WTC11 (cell line): Measurements from ENCODE around the gene BAIAP2. TPM values are rescaled to one million over a fixed set of nuclear protein-coding genes. Genes with fewer than 3 reads are reported as not detected.

Experiments used
- ATAC-seq: fragments of 200-7000 bp; cut with Tn5 transposase; 2 replicates; pipeline ENCODE4 v1.10.0; 2021; ENCODE audit warnings: mild to moderate bottlenecking, moderate library complexity
- CTCF ChIA-PET: fragments of 300-600 bp; sonication (Branson Sonifier 250); formaldehyde crosslinking; loops from one replicate; lab custom pipeline; 2021; ENCODE audit warnings: antibody characterized with exemption; lab: Charles Lee
- POLR2A ChIA-PET: fragments of 350-600 bp; sonication (Branson Sonifier 250); formaldehyde crosslinking; loops from one replicate; lab custom pipeline; 2021; ENCODE audit warnings: antibody characterized with exemption; lab: Charles Lee
- DNase-seq: peaks from one replicate; pipeline ENCODE4 v3.0.0; 2021; ENCODE audit warnings: low spot score
- H3K27ac Mint-ChIP-seq: 2 replicates; pipeline ENCODE4 v1.8.0; 2021; ENCODE audit warnings: mixed read lengths
- H3K27me3 Mint-ChIP-seq: 2 replicates; pipeline ENCODE4 v1.8.0; 2021; ENCODE audit warnings: low read depth, mild to moderate bottlenecking, moderate library complexity, mixed read lengths
- H3K36me3 Mint-ChIP-seq: 2 replicates; pipeline ENCODE4 v1.8.0; 2021; ENCODE audit warnings: mixed read lengths
- H3K4me1 Mint-ChIP-seq: 2 replicates; pipeline ENCODE4 v1.8.0; 2022; ENCODE audit warnings: mixed read lengths
- H3K4me3 Mint-ChIP-seq: 2 replicates; pipeline ENCODE4 v1.8.0; 2021; ENCODE audit warnings: mild to moderate bottlenecking, moderate library complexity, mixed read lengths
- H3K9me3 Mint-ChIP-seq: 2 replicates; pipeline ENCODE4 v1.8.0; 2021; ENCODE audit warnings: mixed read lengths
- CREB1 ChIP-seq: sonication (generic); formaldehyde crosslinking; IDR thresholded peaks from 2 replicates; pipeline ENCODE4 v1.8.0; 2023; ENCODE audit warnings: mild to moderate bottlenecking, missing genetic modification reagents
- FOXJ3 ChIP-seq: sonication (generic); formaldehyde crosslinking; IDR thresholded peaks from 2 replicates; pipeline ENCODE4 v1.9.0; 2021; ENCODE audit warnings: missing genetic modification reagents, mild to moderate bottlenecking, borderline replicate concordance
- RORB ChIP-seq: fragments of 250-450 bp; sonication (Bioruptor Pico); IDR thresholded peaks from 2 replicates; pipeline ENCODE4 v1.9.0; 2021; ENCODE audit warnings: mild to moderate bottlenecking
- ZNF121 ChIP-seq: sonication (generic); formaldehyde crosslinking; IDR thresholded peaks from 2 replicates; pipeline ENCODE4 v1.8.0; 2023; ENCODE audit warnings: missing genetic modification reagents
- ZNF416 ChIP-seq: fragments of 250-450 bp; sonication (Bioruptor Pico); IDR thresholded peaks from 2 replicates; pipeline ENCODE4 v1.9.0; 2021; ENCODE audit warnings: mild to moderate bottlenecking, inconsistent platforms
- total RNA-seq: library from RNA; stranded (reverse); gene quantifications from 3 replicates; pipeline ENCODE4 v1.2.3, GENCODE V29; 2021
- TF ChIP-seq, protein P1 (sequence below): sonication (generic); formaldehyde crosslinking; IDR thresholded peaks from 2 replicates; pipeline ENCODE4 v1.8.0; 2023; ENCODE audit warnings: missing genetic modification reagents
- TF ChIP-seq, protein P2 (sequence below): fragments of 250-450 bp; sonication (Bioruptor Pico); IDR thresholded peaks from 2 replicates; pipeline ENCODE4 v1.9.0; 2021; ENCODE audit warnings: mild to moderate bottlenecking, borderline replicate concordance
- TF ChIP-seq, protein P3 (sequence below): fragments of 250-450 bp; sonication (Bioruptor Pico); conservative IDR thresholded peaks from 2 replicates; pipeline ENCODE4 v1.9.0; 2021; ENCODE audit warnings: mild to moderate bottlenecking
- TF ChIP-seq, protein P4 (sequence below): sonication (generic); formaldehyde crosslinking; IDR thresholded peaks from 2 replicates; pipeline ENCODE4 v1.8.1; 2022; ENCODE audit warnings: low read depth, missing genetic modification reagents, borderline replicate concordance
- TF ChIP-seq, protein P5 (sequence below): fragments of 200-600 bp; IDR thresholded peaks from 2 replicates; pipeline ENCODE4 v1.8.0; 2022; ENCODE audit warnings: antibody characterized with exemption
- TF ChIP-seq, protein P6 (sequence below): sonication (generic); formaldehyde crosslinking; IDR thresholded peaks from 2 replicates; pipeline ENCODE4 v1.8.1; 2022; ENCODE audit warnings: mild to moderate bottlenecking, missing genetic modification reagents, moderate library complexity, borderline replicate concordance
- TF ChIP-seq, protein P7 (sequence below): sonication (generic); formaldehyde crosslinking; IDR thresholded peaks from 2 replicates; pipeline ENCODE4 v1.8.0; 2023; ENCODE audit warnings: missing genetic modification reagents, mild to moderate bottlenecking, borderline replicate concordance

BAIAP2 gene
- total RNA-seq, 1 experiment from 2014 or later: 20.7 TPM

DNA sequence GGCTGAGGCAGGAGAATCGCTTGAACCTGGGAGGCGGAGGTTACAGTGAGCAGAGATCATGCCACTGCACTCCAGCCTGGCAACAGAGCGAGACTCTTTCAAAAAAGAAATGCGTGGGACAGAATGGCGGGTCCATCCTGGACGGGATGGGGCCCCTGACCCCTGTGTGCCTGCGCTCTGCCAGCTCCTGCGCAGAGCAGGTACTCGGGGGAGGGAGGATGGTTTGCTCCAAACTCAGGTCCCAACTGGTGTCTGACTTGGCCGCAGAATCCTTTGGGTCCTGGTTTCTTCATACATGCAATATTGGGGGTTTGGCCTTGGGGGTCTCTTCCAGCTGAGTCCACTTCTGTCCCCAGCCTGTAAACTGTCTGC is 33.0 kb upstream of the BAIAP2 start (continued):
- TF ChIP-seq, protein P1, sequence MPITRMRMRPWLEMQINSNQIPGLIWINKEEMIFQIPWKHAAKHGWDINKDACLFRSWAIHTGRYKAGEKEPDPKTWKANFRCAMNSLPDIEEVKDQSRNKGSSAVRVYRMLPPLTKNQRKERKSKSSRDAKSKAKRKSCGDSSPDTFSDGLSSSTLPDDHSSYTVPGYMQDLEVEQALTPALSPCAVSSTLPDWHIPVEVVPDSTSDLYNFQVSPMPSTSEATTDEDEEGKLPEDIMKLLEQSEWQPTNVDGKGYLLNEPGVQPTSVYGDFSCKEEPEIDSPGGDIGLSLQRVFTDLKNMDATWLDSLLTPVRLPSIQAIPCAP (CRISPR knock-in tag): no peak
- TF ChIP-seq ZNF416 (CRISPR knock-in tag): no peak
- TF ChIP-seq, protein P2, sequence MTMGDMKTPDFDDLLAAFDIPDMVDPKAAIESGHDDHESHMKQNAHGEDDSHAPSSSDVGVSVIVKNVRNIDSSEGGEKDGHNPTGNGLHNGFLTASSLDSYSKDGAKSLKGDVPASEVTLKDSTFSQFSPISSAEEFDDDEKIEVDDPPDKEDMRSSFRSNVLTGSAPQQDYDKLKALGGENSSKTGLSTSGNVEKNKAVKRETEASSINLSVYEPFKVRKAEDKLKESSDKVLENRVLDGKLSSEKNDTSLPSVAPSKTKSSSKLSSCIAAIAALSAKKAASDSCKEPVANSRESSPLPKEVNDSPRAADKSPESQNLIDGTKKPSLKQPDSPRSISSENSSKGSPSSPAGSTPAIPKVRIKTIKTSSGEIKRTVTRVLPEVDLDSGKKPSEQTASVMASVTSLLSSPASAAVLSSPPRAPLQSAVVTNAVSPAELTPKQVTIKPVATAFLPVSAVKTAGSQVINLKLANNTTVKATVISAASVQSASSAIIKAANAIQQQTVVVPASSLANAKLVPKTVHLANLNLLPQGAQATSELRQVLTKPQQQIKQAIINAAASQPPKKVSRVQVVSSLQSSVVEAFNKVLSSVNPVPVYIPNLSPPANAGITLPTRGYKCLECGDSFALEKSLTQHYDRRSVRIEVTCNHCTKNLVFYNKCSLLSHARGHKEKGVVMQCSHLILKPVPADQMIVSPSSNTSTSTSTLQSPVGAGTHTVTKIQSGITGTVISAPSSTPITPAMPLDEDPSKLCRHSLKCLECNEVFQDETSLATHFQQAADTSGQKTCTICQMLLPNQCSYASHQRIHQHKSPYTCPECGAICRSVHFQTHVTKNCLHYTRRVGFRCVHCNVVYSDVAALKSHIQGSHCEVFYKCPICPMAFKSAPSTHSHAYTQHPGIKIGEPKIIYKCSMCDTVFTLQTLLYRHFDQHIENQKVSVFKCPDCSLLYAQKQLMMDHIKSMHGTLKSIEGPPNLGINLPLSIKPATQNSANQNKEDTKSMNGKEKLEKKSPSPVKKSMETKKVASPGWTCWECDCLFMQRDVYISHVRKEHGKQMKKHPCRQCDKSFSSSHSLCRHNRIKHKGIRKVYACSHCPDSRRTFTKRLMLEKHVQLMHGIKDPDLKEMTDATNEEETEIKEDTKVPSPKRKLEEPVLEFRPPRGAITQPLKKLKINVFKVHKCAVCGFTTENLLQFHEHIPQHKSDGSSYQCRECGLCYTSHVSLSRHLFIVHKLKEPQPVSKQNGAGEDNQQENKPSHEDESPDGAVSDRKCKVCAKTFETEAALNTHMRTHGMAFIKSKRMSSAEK: no peak

DNA sequence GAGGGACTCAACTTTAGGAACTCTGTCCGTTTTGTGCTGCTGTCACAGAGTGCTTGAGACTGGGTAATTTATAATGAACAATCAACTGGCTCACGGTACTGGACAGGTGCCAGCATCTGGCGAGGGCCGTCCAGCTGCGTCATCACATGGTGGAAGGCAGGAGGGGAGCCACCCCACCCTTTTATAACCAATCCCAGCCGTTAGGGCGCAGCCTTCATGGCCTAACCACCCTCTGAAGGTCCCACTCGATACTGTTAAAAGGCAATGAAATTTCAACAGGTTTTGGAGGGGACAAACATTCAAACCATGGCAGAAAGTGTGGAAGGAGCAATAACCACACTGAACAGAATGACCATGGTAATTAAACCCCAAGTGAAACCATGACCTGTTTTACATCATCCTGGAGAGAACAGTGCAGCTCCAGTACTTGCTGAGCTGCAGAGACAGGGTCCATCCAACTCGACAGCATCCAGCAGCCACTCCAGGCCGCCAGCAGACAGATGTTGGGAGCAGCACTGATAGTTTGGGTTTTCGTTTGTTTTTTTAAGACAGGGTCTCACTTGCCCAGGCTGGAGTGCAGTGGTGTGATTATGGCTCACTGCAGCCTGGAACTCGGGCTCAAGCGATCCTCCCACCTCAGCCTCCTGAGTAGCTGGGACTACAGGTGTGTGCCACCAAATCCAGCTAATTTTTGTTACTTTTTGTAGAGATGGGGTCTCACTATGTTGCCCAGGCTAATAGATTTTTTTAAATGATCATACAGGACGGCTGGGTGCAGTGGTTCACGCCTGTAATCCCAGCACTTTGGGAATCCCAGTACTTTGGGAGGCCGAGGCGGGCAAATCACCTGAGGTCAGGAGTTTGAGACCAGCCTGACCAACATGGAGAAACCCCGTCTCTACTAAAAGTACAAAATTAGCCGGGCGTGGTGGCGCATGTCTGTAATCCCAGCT is 32.3 kb upstream of the BAIAP2 start:
- ChIA-PET CTCF (interaction anchor here (1.3 to 2.0 kb wide), 3 partner anchors 14 to 94 kb away, joined by 4 to 8 read pairs (median 4); no protein-coding TSS in a partner anchor), POLR2A (interaction anchor here (0.7 kb wide), 1 partner anchor 32 kb away, joined by 3 read pairs; no protein-coding TSS in a partner anchor)
- peak overlapping the region; percentile 53 for H3K4me3 Mint-ChIP-seq
- ATAC-seq (no peak), DNase-seq (no peak)
- no peaks in the 10 kb centered on the region; the same call in 1 of the 2 replicates for H3K36me3 Mint-ChIP-seq
- peaks cover 3% of the 10 kb centered on the region; the same call in 1 of the 2 replicates for H3K4me1 Mint-ChIP-seq
- H3K27me3 Mint-ChIP-seq: peaks cover 48% of the 10 kb centered on the region
- TF ChIP-seq, protein P3, sequence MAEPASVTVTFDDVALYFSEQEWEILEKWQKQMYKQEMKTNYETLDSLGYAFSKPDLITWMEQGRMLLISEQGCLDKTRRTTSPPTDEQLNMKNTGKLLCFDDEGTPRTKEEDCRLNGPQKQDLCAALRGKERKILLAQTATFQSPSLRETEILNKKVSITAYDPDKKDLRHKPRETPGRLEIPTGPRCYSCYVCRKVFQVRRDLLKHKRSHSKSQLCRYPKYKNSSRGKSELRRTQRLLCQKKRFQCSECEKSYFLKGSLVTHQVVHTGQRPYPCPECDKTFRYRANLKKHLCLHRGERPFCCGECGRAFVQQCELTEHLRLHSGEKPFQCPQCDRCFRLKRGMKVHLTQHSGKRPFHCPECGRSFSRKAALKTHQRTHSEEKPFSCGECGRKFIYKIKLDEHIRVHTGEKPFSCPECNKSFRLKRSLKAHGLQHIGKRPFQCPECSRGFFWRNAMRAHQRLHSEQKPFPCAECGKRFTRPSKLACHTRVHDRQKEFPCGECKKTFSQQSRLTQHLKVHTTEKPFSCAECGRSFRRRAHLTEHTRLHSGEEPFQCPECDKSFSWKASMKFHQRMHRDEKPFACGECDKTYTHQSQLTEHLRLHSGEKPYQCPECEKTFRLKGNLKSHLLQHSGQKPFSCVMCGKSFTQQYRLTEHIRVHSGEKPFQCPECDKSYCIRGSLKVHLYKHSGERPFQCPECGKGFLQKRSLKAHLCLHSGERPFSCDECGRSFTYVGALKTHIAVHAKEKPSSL (CRISPR knock-in tag): no peak
- TF ChIP-seq CREB1: no peak
- TF ChIP-seq, protein P4, sequence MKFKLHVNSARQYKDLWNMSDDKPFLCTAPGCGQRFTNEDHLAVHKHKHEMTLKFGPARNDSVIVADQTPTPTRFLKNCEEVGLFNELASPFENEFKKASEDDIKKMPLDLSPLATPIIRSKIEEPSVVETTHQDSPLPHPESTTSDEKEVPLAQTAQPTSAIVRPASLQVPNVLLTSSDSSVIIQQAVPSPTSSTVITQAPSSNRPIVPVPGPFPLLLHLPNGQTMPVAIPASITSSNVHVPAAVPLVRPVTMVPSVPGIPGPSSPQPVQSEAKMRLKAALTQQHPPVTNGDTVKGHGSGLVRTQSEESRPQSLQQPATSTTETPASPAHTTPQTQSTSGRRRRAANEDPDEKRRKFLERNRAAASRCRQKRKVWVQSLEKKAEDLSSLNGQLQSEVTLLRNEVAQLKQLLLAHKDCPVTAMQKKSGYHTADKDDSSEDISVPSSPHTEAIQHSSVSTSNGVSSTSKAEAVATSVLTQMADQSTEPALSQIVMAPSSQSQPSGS: no peak
- TF ChIP-seq, protein P5, sequence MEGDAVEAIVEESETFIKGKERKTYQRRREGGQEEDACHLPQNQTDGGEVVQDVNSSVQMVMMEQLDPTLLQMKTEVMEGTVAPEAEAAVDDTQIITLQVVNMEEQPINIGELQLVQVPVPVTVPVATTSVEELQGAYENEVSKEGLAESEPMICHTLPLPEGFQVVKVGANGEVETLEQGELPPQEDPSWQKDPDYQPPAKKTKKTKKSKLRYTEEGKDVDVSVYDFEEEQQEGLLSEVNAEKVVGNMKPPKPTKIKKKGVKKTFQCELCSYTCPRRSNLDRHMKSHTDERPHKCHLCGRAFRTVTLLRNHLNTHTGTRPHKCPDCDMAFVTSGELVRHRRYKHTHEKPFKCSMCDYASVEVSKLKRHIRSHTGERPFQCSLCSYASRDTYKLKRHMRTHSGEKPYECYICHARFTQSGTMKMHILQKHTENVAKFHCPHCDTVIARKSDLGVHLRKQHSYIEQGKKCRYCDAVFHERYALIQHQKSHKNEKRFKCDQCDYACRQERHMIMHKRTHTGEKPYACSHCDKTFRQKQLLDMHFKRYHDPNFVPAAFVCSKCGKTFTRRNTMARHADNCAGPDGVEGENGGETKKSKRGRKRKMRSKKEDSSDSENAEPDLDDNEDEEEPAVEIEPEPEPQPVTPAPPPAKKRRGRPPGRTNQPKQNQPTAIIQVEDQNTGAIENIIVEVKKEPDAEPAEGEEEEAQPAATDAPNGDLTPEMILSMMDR: no peak
- TF ChIP-seq FOXJ3 (CRISPR knock-in tag): no peak
- TF ChIP-seq ZNF121 (CRISPR knock-in tag): peak; percentile 71; the same call in 1 of the 2 replicates
- no peak for TF ChIP-seq RORB (CRISPR knock-in tag)
- TF ChIP-seq, protein P6, sequence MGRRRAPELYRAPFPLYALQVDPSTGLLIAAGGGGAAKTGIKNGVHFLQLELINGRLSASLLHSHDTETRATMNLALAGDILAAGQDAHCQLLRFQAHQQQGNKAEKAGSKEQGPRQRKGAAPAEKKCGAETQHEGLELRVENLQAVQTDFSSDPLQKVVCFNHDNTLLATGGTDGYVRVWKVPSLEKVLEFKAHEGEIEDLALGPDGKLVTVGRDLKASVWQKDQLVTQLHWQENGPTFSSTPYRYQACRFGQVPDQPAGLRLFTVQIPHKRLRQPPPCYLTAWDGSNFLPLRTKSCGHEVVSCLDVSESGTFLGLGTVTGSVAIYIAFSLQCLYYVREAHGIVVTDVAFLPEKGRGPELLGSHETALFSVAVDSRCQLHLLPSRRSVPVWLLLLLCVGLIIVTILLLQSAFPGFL (CRISPR knock-in tag): no peak
- TF ChIP-seq, protein P7, sequence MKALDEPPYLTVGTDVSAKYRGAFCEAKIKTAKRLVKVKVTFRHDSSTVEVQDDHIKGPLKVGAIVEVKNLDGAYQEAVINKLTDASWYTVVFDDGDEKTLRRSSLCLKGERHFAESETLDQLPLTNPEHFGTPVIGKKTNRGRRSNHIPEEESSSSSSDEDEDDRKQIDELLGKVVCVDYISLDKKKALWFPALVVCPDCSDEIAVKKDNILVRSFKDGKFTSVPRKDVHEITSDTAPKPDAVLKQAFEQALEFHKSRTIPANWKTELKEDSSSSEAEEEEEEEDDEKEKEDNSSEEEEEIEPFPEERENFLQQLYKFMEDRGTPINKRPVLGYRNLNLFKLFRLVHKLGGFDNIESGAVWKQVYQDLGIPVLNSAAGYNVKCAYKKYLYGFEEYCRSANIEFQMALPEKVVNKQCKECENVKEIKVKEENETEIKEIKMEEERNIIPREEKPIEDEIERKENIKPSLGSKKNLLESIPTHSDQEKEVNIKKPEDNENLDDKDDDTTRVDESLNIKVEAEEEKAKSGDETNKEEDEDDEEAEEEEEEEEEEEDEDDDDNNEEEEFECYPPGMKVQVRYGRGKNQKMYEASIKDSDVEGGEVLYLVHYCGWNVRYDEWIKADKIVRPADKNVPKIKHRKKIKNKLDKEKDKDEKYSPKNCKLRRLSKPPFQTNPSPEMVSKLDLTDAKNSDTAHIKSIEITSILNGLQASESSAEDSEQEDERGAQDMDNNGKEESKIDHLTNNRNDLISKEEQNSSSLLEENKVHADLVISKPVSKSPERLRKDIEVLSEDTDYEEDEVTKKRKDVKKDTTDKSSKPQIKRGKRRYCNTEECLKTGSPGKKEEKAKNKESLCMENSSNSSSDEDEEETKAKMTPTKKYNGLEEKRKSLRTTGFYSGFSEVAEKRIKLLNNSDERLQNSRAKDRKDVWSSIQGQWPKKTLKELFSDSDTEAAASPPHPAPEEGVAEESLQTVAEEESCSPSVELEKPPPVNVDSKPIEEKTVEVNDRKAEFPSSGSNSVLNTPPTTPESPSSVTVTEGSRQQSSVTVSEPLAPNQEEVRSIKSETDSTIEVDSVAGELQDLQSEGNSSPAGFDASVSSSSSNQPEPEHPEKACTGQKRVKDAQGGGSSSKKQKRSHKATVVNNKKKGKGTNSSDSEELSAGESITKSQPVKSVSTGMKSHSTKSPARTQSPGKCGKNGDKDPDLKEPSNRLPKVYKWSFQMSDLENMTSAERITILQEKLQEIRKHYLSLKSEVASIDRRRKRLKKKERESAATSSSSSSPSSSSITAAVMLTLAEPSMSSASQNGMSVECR: no peak
- no peaks in the 10 kb centered on the region for H3K9me3 Mint-ChIP-seq
- H3K27ac Mint-ChIP-seq: no peak overlapping the region
